GM12873 (cell line): ENCODE measurements around the gene PVALB.

Experiments
- CTCF ChIP-seq: IDR thresholded peaks from 2 replicates; pipeline ENCODE4 v1.5.1; 2012; ENCODE audit warnings: low read depth, mild to moderate bottlenecking, moderate library complexity, low read length, control low read depth; ENCODE audit not compliant: insufficient read depth; ENCODE audit errors: missing control alignments

PVALB gene

GRCh38 chr22:36760786-36761185 lies 56.0 kb downstream of the PVALB start:
- no peak for TF ChIP-seq CTCF

- no peak for TF ChIP-seq CTCF
These were observed 57.2 kb downstream of the PVALB start for GRCh38 chr22:36759481-36760159.

- no peak for TF ChIP-seq CTCF
These were observed 58.0 kb downstream of the PVALB start for GRCh38 chr22:36758792-36759271.

- peak; percentile 88 for TF ChIP-seq CTCF
These were observed 59.1 kb downstream of the PVALB start for GRCh38 chr22:36757668-36758211.

- no peak for TF ChIP-seq CTCF
These were observed 59.8 kb downstream of the PVALB start for GRCh38 chr22:36756746-36757655.

GRCh38 chr22:36756031-36756430 lies 60.8 kb downstream of the PVALB start:
- no peak for TF ChIP-seq CTCF

GRCh38 chr22:36755316-36755715 lies 61.5 kb downstream of the PVALB start:
- no peak for TF ChIP-seq CTCF
